Neural progenitor cell (in vitro differentiated cells): ENCODE results near the gene CTDSP1. TPM values are rescaled to one million over a fixed set of nuclear protein-coding genes. Genes with fewer than 3 reads are reported as not detected.

Experiments
- DNase-seq: peaks from one replicate; pipeline ENCODE4 v3.0.0-alpha.2; 2016; ENCODE audit warnings: low spot score
- H2AFZ ChIP-seq: fragments of 200-600 bp; sonication (generic); replicated peaks from 2 replicates; pipeline ENCODE4 v1.6.1; 2016; ENCODE audit warnings: antibody characterized with exemption
- H3F3A ChIP-seq: fragments of 200-600 bp; sonication (generic); 2 replicates; pipeline ENCODE4 v1.6.1; 2016; ENCODE audit warnings: antibody characterized with exemption, low read depth
- H3K27ac ChIP-seq: fragments of 200-600 bp; sonication (generic); 2 replicates; pipeline ENCODE4 v1.5.1; 2016; ENCODE audit warnings: mild to moderate bottlenecking
- H3K27me3 ChIP-seq: fragments of 200-600 bp; sonication (generic); 2 replicates; pipeline ENCODE4 v1.6.1; 2016; ENCODE audit warnings: mild to moderate bottlenecking, moderate library complexity
- H3K36me3 ChIP-seq: fragments of 200-600 bp; sonication (generic); 2 replicates; pipeline ENCODE4 v1.5.1; 2016
- H3K4me1 ChIP-seq: fragments of 200-600 bp; sonication (generic); 2 replicates; pipeline ENCODE4 v1.6.1; 2016; ENCODE audit warnings: mixed run types
- H3K4me2 ChIP-seq: fragments of 200-600 bp; sonication (generic); 2 replicates; pipeline ENCODE4 v1.6.1; 2016
- H3K4me3 ChIP-seq: fragments of 200-600 bp; sonication (generic); 2 replicates; pipeline ENCODE4 v1.5.1; 2016
- H3K79me2 ChIP-seq: fragments of 200-600 bp; sonication (generic); 2 replicates; pipeline ENCODE4 v1.6.1; 2016; ENCODE audit warnings: low read depth
- H3K9ac ChIP-seq: fragments of 200-600 bp; sonication (generic); 2 replicates; pipeline ENCODE4 v1.6.1; 2016
- H3K9me3 ChIP-seq: fragments of 200-600 bp; sonication (generic); 2 replicates; pipeline ENCODE4 v1.5.1; 2016; ENCODE audit warnings: low read depth
- H4K20me1 ChIP-seq: fragments of 200-600 bp; sonication (generic); 2 replicates; pipeline ENCODE4 v1.6.1; 2016; ENCODE audit warnings: low read depth
- H3K27ac Mint-ChIP-seq: 3 replicates; pipeline ENCODE4 v1.8.0; 2021; ENCODE audit warnings: mixed read lengths
- H3K27me3 Mint-ChIP-seq: 2 replicates; pipeline ENCODE4 v1.8.0; 2022; ENCODE audit warnings: low read depth, mild to moderate bottlenecking, inconsistent platforms, moderate library complexity, mixed read lengths; ENCODE audit not compliant: insufficient read depth
- H3K36me3 Mint-ChIP-seq: 3 replicates; pipeline ENCODE4 v1.8.0; 2021; ENCODE audit warnings: mixed read lengths
- H3K4me1 Mint-ChIP-seq: 3 replicates; pipeline ENCODE4 v1.8.0; 2021; ENCODE audit warnings: mixed read lengths
- H3K4me3 Mint-ChIP-seq: 3 replicates; pipeline ENCODE4 v1.8.0; 2021; ENCODE audit warnings: mild to moderate bottlenecking, moderate library complexity, mixed read lengths
- H3K9me3 Mint-ChIP-seq: 3 replicates; pipeline ENCODE4 v1.8.0; 2020; ENCODE audit warnings: mixed read lengths
- CTCF ChIP-seq: fragments of 200-600 bp; sonication (generic); IDR thresholded peaks from 2 replicates; pipeline ENCODE4 v1.5.1; 2017; ENCODE audit warnings: antibody characterized with exemption, mild to moderate bottlenecking
- EZH2 ChIP-seq: fragments of 200-600 bp; sonication (generic); IDR thresholded peaks from 2 replicates; pipeline ENCODE4 v1.6.1; 2017; ENCODE audit warnings: antibody characterized with exemption, mild to moderate bottlenecking, moderate library complexity
- EZH2phosphoT487 ChIP-seq: fragments of 200-600 bp; sonication (generic); IDR thresholded peaks from 2 replicates; pipeline ENCODE4 v1.6.1; 2017; ENCODE audit warnings: antibody characterized with exemption
- total RNA-seq: library from RNA; depleted of rRNA; stranded (reverse); fragments of >200 nt; gene quantifications from 2 replicates; pipeline ENCODE4 v1.2.3, GENCODE V29; 2015; ENCODE audit warnings: low replicate concordance

CTDSP1 gene
- total RNA-seq, 1 donor from 2014 or later = 31.3 TPM

DNA sequence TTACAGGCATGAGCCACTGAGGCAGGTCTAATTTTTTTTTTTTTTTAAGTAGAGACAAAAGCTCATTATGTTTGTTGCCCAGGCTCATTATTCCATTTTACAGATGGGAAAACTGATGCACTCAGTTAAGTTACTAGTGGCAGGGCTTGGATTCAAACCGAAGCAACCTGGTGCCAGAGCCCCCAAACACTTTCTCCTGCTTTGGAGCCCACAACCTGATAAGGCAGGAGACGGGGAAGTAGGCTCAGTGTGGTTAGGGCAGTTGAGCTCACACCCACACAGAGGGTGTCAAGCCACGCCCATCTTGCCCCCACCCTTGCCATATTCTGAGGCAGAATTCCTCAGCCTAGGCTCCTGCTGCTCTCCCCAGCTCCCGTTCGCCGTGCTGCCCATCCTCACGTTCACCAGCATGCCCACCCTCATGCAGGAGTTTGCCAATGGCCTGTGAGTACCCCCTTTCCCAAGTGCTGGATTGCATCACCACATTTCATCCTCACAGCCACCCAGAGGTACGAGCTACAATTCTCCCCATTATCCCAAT is 5.8 kb upstream of the CTDSP1 start:
- Mint-ChIP-seq H3K4me3 (peak overlapping the region; percentile 11), H3K9me3 (no peaks in the 10 kb centered on the region), H3K36me3 (no peaks in the 10 kb centered on the region), H3K4me1 (peaks cover 23% of the 10 kb centered on the region), H3K27me3 (peaks cover 28% of the 10 kb centered on the region), H3K27ac (no peak overlapping the region)
- Histone ChIP-seq H3K27ac (no peak overlapping the region), H2AFZ (no peak overlapping the region), H3K9me3 (no peaks in the 10 kb centered on the region), H3K4me2 (no peak overlapping the region), H3K27me3 (peaks cover 37% of the 10 kb centered on the region), H3K4me3 (no peak overlapping the region), H3K9ac (no peak overlapping the region), H3F3A (peaks cover 34% of the 10 kb centered on the region), H3K4me1 (peaks cover 22% of the 10 kb centered on the region), H3K79me2 (no peaks in the 10 kb centered on the region), H4K20me1 (no peaks in the 10 kb centered on the region), H3K36me3 (no peaks in the 10 kb centered on the region)
- DNase-seq = no peak
- TF ChIP-seq CTCF = no peak
- no peak for TF ChIP-seq EZH2

- Mint-ChIP-seq H3K4me3 (peak overlapping the region; percentile 70), H3K4me1 (peaks cover 23% of the 10 kb centered on the region)
- no peak overlapping the region for H3K27ac ChIP-seq
These were observed 5.2 kb upstream of the CTDSP1 start for GRCh38 chr2:218394298-218395089.

GRCh38 chr2:218395090-218395444 is 4.6 kb upstream of the CTDSP1 start:
- Histone ChIP-seq H4K20me1 (no peaks in the 10 kb centered on the region), H3K27me3 (peaks cover 44% of the 10 kb centered on the region), H3K27ac (no peak overlapping the region), H3K79me2 (peaks cover 5% of the 10 kb centered on the region), H3K36me3 (no peaks in the 10 kb centered on the region), H2AFZ (no peak overlapping the region), H3F3A (peaks cover 39% of the 10 kb centered on the region), H3K9me3 (no peaks in the 10 kb centered on the region), H3K4me3 (no peak overlapping the region), H3K9ac (no peak overlapping the region), H3K4me1 (peaks cover 22% of the 10 kb centered on the region), H3K4me2 (peak overlapping the region; percentile 78)
- Mint-ChIP-seq H3K4me3 (peak overlapping the region; percentile 70), H3K27ac (no peak overlapping the region), H3K27me3 (peaks cover 30% of the 10 kb centered on the region), H3K36me3 (no peaks in the 10 kb centered on the region), H3K4me1 (peaks cover 23% of the 10 kb centered on the region), H3K9me3 (no peaks in the 10 kb centered on the region)
- no peak for DNase-seq
- TF ChIP-seq CTCF (no peak), EZH2 (no peak), EZH2phosphoT487 (no peak)

More at GRCh38 chr2:218394298-218395089, 5.2 kb upstream of the CTDSP1 start:
- Mint-ChIP-seq H3K27ac (no peak overlapping the region), H3K27me3 (peaks cover 30% of the 10 kb centered on the region), H3K9me3 (no peaks in the 10 kb centered on the region), H3K36me3 (no peaks in the 10 kb centered on the region)
- H3K27me3 ChIP-seq = peaks cover 42% of the 10 kb centered on the region
- no peaks in the 10 kb centered on the region for H3K79me2 ChIP-seq
- peaks cover 22% of the 10 kb centered on the region for H3K4me1 ChIP-seq
- H3K36me3 ChIP-seq = no peaks in the 10 kb centered on the region
- TF ChIP-seq CTCF = no peak
- TF ChIP-seq EZH2 = no peak
- TF ChIP-seq EZH2phosphoT487 = no peak
- no peak for DNase-seq
- H3K9me3 ChIP-seq = no peaks in the 10 kb centered on the region
- no peak overlapping the region for H3K4me3 ChIP-seq
- H3K4me2 ChIP-seq = no peak overlapping the region
- no peak overlapping the region for H2AFZ ChIP-seq
- H4K20me1 ChIP-seq = no peaks in the 10 kb centered on the region
- no peak overlapping the region for H3K9ac ChIP-seq
- peaks cover 39% of the 10 kb centered on the region for H3F3A ChIP-seq
